SK-N-SH (cell line): ENCODE results near the gene KLF7. TPM values are rescaled to one million over a fixed set of nuclear protein-coding genes. Genes with fewer than 3 reads are reported as not detected.

Experiments
- CTCF ChIA-PET: fragments of 300-600, 350-600 bp; formaldehyde crosslinking; extraction: SDS; loops from one replicate; lab custom pipeline; 2021; lab: Yijun Ruan, JAX
- POLR2A ChIA-PET: fragments of 350-600 bp; sonication (Branson Sonifier 250); formaldehyde crosslinking; extraction: SDS; loops from one replicate; lab custom pipeline; 2020; ENCODE audit warnings: antibody characterized with exemption, inconsistent platforms; lab: Yijun Ruan, JAX
- DNase-seq: peaks from one replicate; pipeline ENCODE4 v3.0.0; 2012
- H2AFZ ChIP-seq: fragments of 200-600 bp; sonication (generic); 2 replicates; pipeline ENCODE4 v1.8.1; 2016; ENCODE audit warnings: antibody characterized with exemption, mild to moderate bottlenecking, low read depth
- H3F3A ChIP-seq: fragments of 200-600 bp; sonication (generic); replicated peaks from 2 replicates; pipeline ENCODE3; 2016; ENCODE audit warnings: antibody characterized with exemption, mild to moderate bottlenecking; ENCODE audit not compliant: insufficient read depth
- H3K27ac ChIP-seq, 2 experiments: fragments of 200-500 bp in 1 of 2; fragments of 200-600 bp in 1 of 2; sonication (Bioruptor generic) in 1 of 2; sonication (generic), shearing (Covaris generic) in 1 of 2; 2 replicates each; pipeline versions ENCODE4 v1.5.1 to v1.6.1; 2014 to 2016; ENCODE audit warnings: low read depth in 2 of 2, inconsistent platforms in 1 of 2, low read length in 1 of 2, mild to moderate bottlenecking in 1 of 2, mixed read lengths in 1 of 2
- H3K27me3 ChIP-seq: fragments of 200-600 bp; sonication (generic), shearing (Covaris generic); 2 replicates; pipeline ENCODE4 v1.6.1; 2016; ENCODE audit warnings: mixed run types; ENCODE audit not compliant: insufficient read depth
- H3K36me3 ChIP-seq, 2 experiments: fragments of 200-500 bp in 1 of 2; fragments of 200-600 bp in 1 of 2; sonication (Bioruptor generic) in 1 of 2; sonication (generic) in 1 of 2; replicated peaks in 1 of 2; 2 replicates each; pipeline versions ENCODE3 to v1.5.1; 2014 to 2016; ENCODE audit warnings: low read length in 1 of 2, mild to moderate bottlenecking in 1 of 2; ENCODE audit not compliant: insufficient read depth in 2 of 2, control insufficient read depth in 1 of 2
- H3K4me1 ChIP-seq, 2 experiments: fragments of 200-500 bp in 1 of 2; fragments of 200-600 bp in 1 of 2; sonication (Bioruptor generic) in 1 of 2; sonication (generic), shearing (Covaris generic) in 1 of 2; 2 replicates each; pipeline versions ENCODE4 v1.5.1 to v1.6.1; 2014 to 2016; ENCODE audit warnings: low read depth in 1 of 2, low read length in 1 of 2, mixed run types in 1 of 2; ENCODE audit not compliant: insufficient read depth in 2 of 2, control insufficient read depth in 1 of 2
- H3K4me2 ChIP-seq: fragments of 200-600 bp; sonication (generic), shearing (Covaris generic); 2 replicates; pipeline ENCODE4 v1.6.1; 2017; ENCODE audit warnings: mixed run types
- H3K4me3 ChIP-seq, 2 experiments: fragments of 200-500 bp in 1 of 2; fragments of 200-600 bp in 1 of 2; sonication (Bioruptor generic) in 1 of 2; sonication (generic), shearing (Covaris generic) in 1 of 2; 2 replicates each; pipeline versions ENCODE4 v1.5.1 to v1.8.1; 2014 to 2016; ENCODE audit warnings: low read depth in 2 of 2, inconsistent platforms in 1 of 2, low read length in 1 of 2, mild to moderate bottlenecking in 1 of 2, mixed read lengths in 1 of 2, moderate library complexity in 1 of 2
- H3K79me2 ChIP-seq: fragments of 200-600 bp; sonication (generic); 2 replicates; pipeline ENCODE4 v1.8.1; 2017; ENCODE audit warnings: mild to moderate bottlenecking; ENCODE audit not compliant: insufficient read depth
- H3K9ac ChIP-seq: fragments of 200-600 bp; sonication (generic); 2 replicates; pipeline ENCODE4 v1.6.1; 2017; ENCODE audit warnings: mixed run types
- H3K9me2 ChIP-seq: fragments of 200-600 bp; sonication (generic); 2 replicates; pipeline ENCODE4 v1.6.1; 2017; ENCODE audit warnings: mixed run types
- H3K9me3 ChIP-seq: fragments of 200-600 bp; sonication (generic); 2 replicates; pipeline ENCODE4 v1.6.1; 2017; ENCODE audit warnings: mixed run types, mild to moderate bottlenecking, moderate library complexity
- H4K20me1 ChIP-seq: fragments of 200-600 bp; sonication (generic); 2 replicates; pipeline ENCODE4 v1.6.1; 2017; ENCODE audit warnings: mild to moderate bottlenecking, mixed run types; ENCODE audit not compliant: insufficient read depth
- ELF1 ChIP-seq: IDR thresholded peaks from 2 replicates; pipeline ENCODE4 v1.4.0; 2012
- EP300 ChIP-seq, 2 experiments: IDR thresholded peaks; 2 replicates each; pipeline versions ENCODE4 v1.4.0 to v1.6.1; 2012; ENCODE audit warnings: borderline replicate concordance in 1 of 2, low read depth in 1 of 2, low read length in 1 of 2
- GABPA ChIP-seq: IDR thresholded peaks from 2 replicates; pipeline ENCODE4 v1.4.0; 2012; ENCODE audit warnings: low read depth, mild to moderate bottlenecking
- GATA2 ChIP-seq: sonication (generic); formaldehyde crosslinking; IDR thresholded peaks from 2 replicates; pipeline ENCODE4 v1.5.0; 2020; ENCODE audit warnings: mild to moderate bottlenecking, missing genetic modification reagents
- JUND ChIP-seq: IDR thresholded peaks from 2 replicates; pipeline ENCODE4 v1.4.0; 2012
- MXI1 ChIP-seq: IDR thresholded peaks from 2 replicates; pipeline ENCODE4 v1.6.1; 2012; ENCODE audit warnings: mild to moderate bottlenecking, low read depth, low read length, improper control_type of control experiment
- SIN3A ChIP-seq: IDR thresholded peaks from 2 replicates; pipeline ENCODE4 v1.6.1; 2012; ENCODE audit warnings: low read depth, mild to moderate bottlenecking, low read length, moderate library complexity, borderline replicate concordance
- SMC3 ChIP-seq: IDR thresholded peaks from 2 replicates; pipeline ENCODE4 v1.6.1; 2012; ENCODE audit warnings: low read depth, low read length, improper control_type of control experiment
- TCF12 ChIP-seq: IDR thresholded peaks from 2 replicates; pipeline ENCODE4 v1.4.0; 2012
- TEAD4 ChIP-seq: IDR thresholded peaks from 2 replicates; pipeline ENCODE4 v1.4.0; 2012; ENCODE audit warnings: mild to moderate bottlenecking, borderline replicate concordance; ENCODE audit not compliant: insufficient read depth
- WGBS: methylation state at CpG from one replicate; pipeline ENCODE4 v1.1.6; 2017; ENCODE audit warnings: low lambda C conversion rate; 5-methylcytosine and 5-hydroxymethylcytosine counted together
- polyA plus RNA-seq, 3 experiments: library from polyadenylated mRNA; depleted of rRNA; stranded (reverse); fragments of >200 nt; gene quantifications; 2 replicates each; pipeline ENCODE4 v1.2.3, GENCODE V29; 2012
- TF ChIP-seq, protein P1 (sequence below): IDR thresholded peaks from 2 replicates; pipeline ENCODE4 v1.4.0; 2012; ENCODE audit warnings: low read depth, borderline replicate concordance
- TF ChIP-seq, protein P2 (sequence below): IDR thresholded peaks from 2 replicates; pipeline ENCODE4 v1.6.1; 2012; ENCODE audit warnings: mild to moderate bottlenecking, low read depth, low read length, moderate library complexity

KLF7 gene
- polyA plus RNA-seq, 1 of the 3 experiments (the other 2 are of a cell fraction) = 7.5 TPM

DNA sequence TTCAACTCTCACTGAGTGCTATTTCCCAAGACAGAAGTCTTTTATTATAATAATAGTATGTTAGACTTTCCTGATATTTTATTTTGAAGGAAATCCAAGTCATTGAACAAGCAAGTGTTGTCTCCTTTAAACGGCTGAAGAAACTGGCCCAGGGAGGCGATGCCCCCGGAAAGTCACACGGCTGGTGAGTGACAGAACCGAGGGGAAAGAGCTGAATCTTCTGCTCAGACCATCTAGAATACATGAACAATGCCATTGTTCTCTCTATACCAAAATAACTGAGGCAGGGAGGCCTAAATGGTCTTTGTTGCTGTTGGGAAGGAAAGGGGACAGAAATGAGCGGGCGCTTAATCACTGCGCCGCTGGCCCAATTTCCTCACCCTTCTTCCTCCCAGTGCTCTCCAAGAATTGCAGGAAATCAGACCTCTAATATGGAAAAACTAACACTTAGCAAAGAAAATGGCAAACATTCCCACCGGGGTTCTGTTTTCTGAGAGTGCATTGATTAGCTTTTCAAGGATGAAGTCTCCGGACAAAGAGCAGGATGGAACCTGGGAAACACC is 101.5 kb downstream of the KLF7 start:
- Histone ChIP-seq H2AFZ (no peak overlapping the region), H3K9me3 (no peaks in the 10 kb centered on the region), H3K9ac (no peak overlapping the region), H3K4me2 (no peak overlapping the region), H3K79me2 (no peaks in the 10 kb centered on the region), H3K4me3 (no peak overlapping the region), H3F3A (no peaks in the 10 kb centered on the region), H3K27ac (no peak overlapping the region), H3K4me1 (peaks cover 9 to 17% of the 10 kb centered on the region in 2 experiments; a peak in 2 of 4 replicates), H3K9me2 (no peaks in the 10 kb centered on the region), H3K27me3 (no peaks in the 10 kb centered on the region), H3K36me3 (no peaks in the 10 kb centered on the region), H4K20me1 (no peaks in the 10 kb centered on the region)
- ChIA-PET POLR2A (no interaction called here), CTCF (interaction anchor here (1.3 kb wide), 1 partner anchor 15 kb away, joined by 3 read pairs; no protein-coding TSS in a partner anchor)
- TF ChIP-seq, protein P1, sequence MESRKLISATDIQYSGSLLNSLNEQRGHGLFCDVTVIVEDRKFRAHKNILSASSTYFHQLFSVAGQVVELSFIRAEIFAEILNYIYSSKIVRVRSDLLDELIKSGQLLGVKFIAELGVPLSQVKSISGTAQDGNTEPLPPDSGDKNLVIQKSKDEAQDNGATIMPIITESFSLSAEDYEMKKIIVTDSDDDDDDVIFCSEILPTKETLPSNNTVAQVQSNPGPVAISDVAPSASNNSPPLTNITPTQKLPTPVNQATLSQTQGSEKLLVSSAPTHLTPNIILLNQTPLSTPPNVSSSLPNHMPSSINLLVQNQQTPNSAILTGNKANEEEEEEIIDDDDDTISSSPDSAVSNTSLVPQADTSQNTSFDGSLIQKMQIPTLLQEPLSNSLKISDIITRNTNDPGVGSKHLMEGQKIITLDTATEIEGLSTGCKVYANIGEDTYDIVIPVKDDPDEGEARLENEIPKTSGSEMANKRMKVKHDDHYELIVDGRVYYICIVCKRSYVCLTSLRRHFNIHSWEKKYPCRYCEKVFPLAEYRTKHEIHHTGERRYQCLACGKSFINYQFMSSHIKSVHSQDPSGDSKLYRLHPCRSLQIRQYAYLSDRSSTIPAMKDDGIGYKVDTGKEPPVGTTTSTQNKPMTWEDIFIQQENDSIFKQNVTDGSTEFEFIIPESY = no peak
- WGBS = 86% methylated on average over 11 of the region's 11 CpGs
- no peak for DNase-seq

DNA sequence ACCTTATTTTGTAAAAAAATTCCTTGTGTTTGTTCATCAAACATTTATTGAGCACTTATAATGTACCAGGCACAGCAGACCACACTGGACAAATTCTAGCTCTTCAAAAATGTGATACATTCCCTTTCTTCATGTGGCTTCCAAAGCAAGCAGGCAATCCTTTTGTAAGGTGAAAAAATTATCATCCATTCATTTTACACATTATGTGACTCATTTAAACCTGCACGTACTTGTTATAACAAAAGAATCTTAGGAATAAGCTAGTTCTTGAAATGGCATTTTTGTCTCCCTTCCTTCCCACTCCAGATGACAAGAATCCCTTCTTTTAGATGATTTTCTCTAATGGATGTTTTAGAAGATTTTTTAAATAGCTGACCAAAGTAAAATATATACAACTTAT is 104.6 kb downstream of the KLF7 start:
- no peaks in the 10 kb centered on the region for H3K36me3 ChIP-seq
- no peaks in the 10 kb centered on the region for H3F3A ChIP-seq
- H3K9ac ChIP-seq = no peak overlapping the region
- no peak overlapping the region for H3K27ac ChIP-seq
- H4K20me1 ChIP-seq = no peaks in the 10 kb centered on the region
- no peak for TF ChIP-seq EP300 (IDR thresholded peaks at IDR 0.05; ENCODE audit: borderline replicate concordance in 1 of 2, low read depth in 1 of 2, low read length in 1 of 2)
- TF ChIP-seq, protein P2, sequence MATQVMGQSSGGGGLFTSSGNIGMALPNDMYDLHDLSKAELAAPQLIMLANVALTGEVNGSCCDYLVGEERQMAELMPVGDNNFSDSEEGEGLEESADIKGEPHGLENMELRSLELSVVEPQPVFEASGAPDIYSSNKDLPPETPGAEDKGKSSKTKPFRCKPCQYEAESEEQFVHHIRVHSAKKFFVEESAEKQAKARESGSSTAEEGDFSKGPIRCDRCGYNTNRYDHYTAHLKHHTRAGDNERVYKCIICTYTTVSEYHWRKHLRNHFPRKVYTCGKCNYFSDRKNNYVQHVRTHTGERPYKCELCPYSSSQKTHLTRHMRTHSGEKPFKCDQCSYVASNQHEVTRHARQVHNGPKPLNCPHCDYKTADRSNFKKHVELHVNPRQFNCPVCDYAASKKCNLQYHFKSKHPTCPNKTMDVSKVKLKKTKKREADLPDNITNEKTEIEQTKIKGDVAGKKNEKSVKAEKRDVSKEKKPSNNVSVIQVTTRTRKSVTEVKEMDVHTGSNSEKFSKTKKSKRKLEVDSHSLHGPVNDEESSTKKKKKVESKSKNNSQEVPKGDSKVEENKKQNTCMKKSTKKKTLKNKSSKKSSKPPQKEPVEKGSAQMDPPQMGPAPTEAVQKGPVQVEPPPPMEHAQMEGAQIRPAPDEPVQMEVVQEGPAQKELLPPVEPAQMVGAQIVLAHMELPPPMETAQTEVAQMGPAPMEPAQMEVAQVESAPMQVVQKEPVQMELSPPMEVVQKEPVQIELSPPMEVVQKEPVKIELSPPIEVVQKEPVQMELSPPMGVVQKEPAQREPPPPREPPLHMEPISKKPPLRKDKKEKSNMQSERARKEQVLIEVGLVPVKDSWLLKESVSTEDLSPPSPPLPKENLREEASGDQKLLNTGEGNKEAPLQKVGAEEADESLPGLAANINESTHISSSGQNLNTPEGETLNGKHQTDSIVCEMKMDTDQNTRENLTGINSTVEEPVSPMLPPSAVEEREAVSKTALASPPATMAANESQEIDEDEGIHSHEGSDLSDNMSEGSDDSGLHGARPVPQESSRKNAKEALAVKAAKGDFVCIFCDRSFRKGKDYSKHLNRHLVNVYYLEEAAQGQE = no peak
- no peak for TF ChIP-seq TEAD4
- TF ChIP-seq, protein P1 = no peak
- no peak for TF ChIP-seq TCF12
- no peak for TF ChIP-seq SMC3
- no peak for TF ChIP-seq GATA2 (CRISPR knock-in tag)
- no peak for TF ChIP-seq ELF1
- no peak for TF ChIP-seq SIN3A
- no peak for TF ChIP-seq MXI1
- no peak for TF ChIP-seq JUND
- no peak for TF ChIP-seq GABPA
- TF ChIP-seq, all 33 proteins: peak for 0
- H3K4me1 ChIP-seq = peaks cover 0 to 2% of the 10 kb centered on the region in 2 experiments; a peak in 2 of 4 replicates
- no peak overlapping the region for H2AFZ ChIP-seq
- H3K4me2 ChIP-seq = no peak overlapping the region
- ChIA-PET CTCF (interaction anchor here (1.1 to 1.6 kb wide), 2 partner anchors 10 to 13 kb away, joined by 3 to 4 read pairs; no protein-coding TSS in a partner anchor), POLR2A (interaction anchor here (0.6 kb wide), 1 partner anchor 348 kb away, joined by 3 read pairs; no protein-coding TSS in a partner anchor)
- 74% methylated on average over 1 of the region's 1 CpG for whole genome bisulfite sequencing
- H3K9me3 ChIP-seq = no peaks in the 10 kb centered on the region
- H3K4me3 ChIP-seq = no peak overlapping the region
- no peaks in the 10 kb centered on the region for H3K79me2 ChIP-seq
- DNase-seq = no peak
- no peaks in the 10 kb centered on the region for H3K27me3 ChIP-seq
- no peaks in the 10 kb centered on the region for H3K9me2 ChIP-seq
